Testis (tissue), 3 donors: ENCODE measurements around the gene ATP7B. TPM values are rescaled to one million over a fixed set of nuclear protein-coding genes. Genes with fewer than 3 reads are reported as not detected.

Experiments used
- DNase-seq: peaks from one replicate; pipeline ENCODE4 v3.0.0-alpha.2; 2019
- H3K27ac ChIP-seq, 2 donors: fragments of 200-600 bp; sonication (generic); one replicate each; pipeline ENCODE4 v1.5.1; 2019
- H3K27me3 ChIP-seq: fragments of 200-600 bp; sonication (generic); one replicate; pipeline ENCODE4 v1.5.1; 2019
- H3K36me3 ChIP-seq: fragments of 200-600 bp; sonication (generic); one replicate; pipeline ENCODE4 v1.5.1; 2017; ENCODE audit warnings: low read depth; ENCODE audit errors: missing control alignments
- H3K4me1 ChIP-seq: fragments of 200-600 bp; sonication (generic); one replicate; pipeline ENCODE4 v1.5.1; 2019
- H3K4me3 ChIP-seq, 2 donors: fragments of 200-600 bp; sonication (generic); one replicate each; pipeline ENCODE4 v1.5.1; 2017 to 2019
- H3K9me3 ChIP-seq: fragments of 200-600 bp; sonication (generic); one replicate; pipeline ENCODE4 v1.5.1; 2017
- POLR2A ChIP-seq: fragments of 450-650 bp; IDR thresholded peaks from one replicate; pipeline ENCODE4 v1.6.1; 2017; ENCODE audit warnings: antibody characterized with exemption, mild to moderate bottlenecking, moderate library complexity
- WGBS, 2 donors: methylation state at CpG; one replicate each; pipeline ENCODE4 v1.1.5; 2018; 5-methylcytosine and 5-hydroxymethylcytosine counted together
- intact Hi-C: fragments of 100-400 bp; cut with DNase I; formaldehyde crosslinking; loops from one replicate; pipeline ENCODE4 v1.15.1; 2023; ENCODE audit warnings: low total_unique reads
- polyA plus RNA-seq: library from polyadenylated mRNA; stranded (reverse); fragments of 350-450 nt; fragmentation: Illumina TruSeq; extraction: RNeasy Lipid Tissue Mini Kit (QIAGEN cat#74804); gene quantifications from one replicate; pipeline ENCODE4 v1.2.3, GENCODE V29; 2014; ENCODE audit warnings: low read depth, low replicate concordance; ENCODE audit not compliant: insufficient read depth
- total RNA-seq, 2 donors: library from RNA; depleted of rRNA; stranded (reverse); fragments of >200 nt; gene quantifications; one replicate each; pipeline ENCODE4 v1.2.3, GENCODE V29; 2016
- TF ChIP-seq, protein P1 (sequence below), 3 experiments: fragments of 450-650 bp in 2 of 3; fragments of 200-600 bp in 1 of 3; sonication (generic) in 1 of 3; IDR thresholded peaks; one replicate each; pipeline ENCODE4 v1.5.1; 2016 to 2019; ENCODE audit warnings: antibody characterized with exemption in 3 of 3, mild to moderate bottlenecking in 2 of 3, moderate library complexity in 1 of 3

Gene ATP7B
- total and polyA plus RNA-seq, 3 donors from 2014 or later: 18.7 to 47.9 (median 41.3) TPM

DNA sequence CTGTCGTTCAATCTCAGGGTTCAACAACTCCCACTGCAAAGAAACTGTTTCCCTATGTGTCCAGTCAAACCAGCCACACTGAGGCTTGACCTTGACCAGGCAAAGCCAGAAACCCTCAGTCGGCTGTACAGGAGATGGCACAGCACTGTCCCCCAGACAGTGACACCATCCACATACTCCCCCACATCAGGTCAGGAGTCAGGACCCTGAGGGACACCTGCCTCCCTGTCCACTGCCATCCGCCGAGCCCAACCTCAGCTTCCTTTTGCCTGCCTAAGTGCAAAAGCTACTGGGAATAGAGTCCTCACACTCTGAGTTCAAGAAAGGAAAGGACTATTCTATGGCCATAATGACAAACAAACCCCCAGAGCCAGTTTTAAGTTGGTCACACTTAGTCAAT is 66.8 kb downstream of the ATP7B start:
- Histone ChIP-seq H3K9me3 (no peaks in the 10 kb centered on the region), H3K4me1 (no peaks in the 10 kb centered on the region), H3K27me3 (no peaks in the 10 kb centered on the region), H3K36me3 (no peaks in the 10 kb centered on the region), H3K27ac (no peak overlapping the region), H3K4me3 (no peak overlapping the region)
- 77 to 85% methylated on average over 4 of the region's 4 CpGs for WGBS, 2 donors
- intact Hi-C loops: no loop called here
- TF ChIP-seq, protein P1, sequence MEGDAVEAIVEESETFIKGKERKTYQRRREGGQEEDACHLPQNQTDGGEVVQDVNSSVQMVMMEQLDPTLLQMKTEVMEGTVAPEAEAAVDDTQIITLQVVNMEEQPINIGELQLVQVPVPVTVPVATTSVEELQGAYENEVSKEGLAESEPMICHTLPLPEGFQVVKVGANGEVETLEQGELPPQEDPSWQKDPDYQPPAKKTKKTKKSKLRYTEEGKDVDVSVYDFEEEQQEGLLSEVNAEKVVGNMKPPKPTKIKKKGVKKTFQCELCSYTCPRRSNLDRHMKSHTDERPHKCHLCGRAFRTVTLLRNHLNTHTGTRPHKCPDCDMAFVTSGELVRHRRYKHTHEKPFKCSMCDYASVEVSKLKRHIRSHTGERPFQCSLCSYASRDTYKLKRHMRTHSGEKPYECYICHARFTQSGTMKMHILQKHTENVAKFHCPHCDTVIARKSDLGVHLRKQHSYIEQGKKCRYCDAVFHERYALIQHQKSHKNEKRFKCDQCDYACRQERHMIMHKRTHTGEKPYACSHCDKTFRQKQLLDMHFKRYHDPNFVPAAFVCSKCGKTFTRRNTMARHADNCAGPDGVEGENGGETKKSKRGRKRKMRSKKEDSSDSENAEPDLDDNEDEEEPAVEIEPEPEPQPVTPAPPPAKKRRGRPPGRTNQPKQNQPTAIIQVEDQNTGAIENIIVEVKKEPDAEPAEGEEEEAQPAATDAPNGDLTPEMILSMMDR (IDR thresholded peaks at IDR 0.05): no peak
- no peak for TF ChIP-seq POLR2A
- no peak for DNase-seq

DNA sequence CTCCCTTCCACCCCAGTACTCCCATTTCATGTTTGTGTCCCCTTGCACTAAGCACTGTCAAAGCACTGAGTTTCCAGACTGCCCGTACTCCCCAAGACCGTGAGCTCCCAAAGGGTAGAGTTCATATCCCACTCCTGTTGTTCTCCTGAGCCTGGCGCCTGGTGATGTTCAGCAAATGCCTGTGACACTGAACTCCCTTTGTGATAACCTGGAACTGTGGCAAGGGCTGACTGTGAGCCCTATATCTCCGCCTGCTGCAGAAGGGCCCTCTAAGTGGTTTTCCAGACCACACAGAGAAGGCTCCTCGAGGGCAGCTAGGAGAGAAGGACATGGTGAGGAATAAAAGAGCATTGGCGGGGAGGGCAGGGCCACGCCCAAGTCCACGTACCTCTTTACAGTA is 67.5 kb downstream of the ATP7B start:
- TF ChIP-seq, protein P1 (IDR thresholded peaks at IDR 0.05): no peak
- no peak for TF ChIP-seq POLR2A
- Histone ChIP-seq H3K4me1 (no peaks in the 10 kb centered on the region), H3K36me3 (no peaks in the 10 kb centered on the region), H3K9me3 (no peaks in the 10 kb centered on the region), H3K27ac (no peak overlapping the region), H3K4me3 (no peak overlapping the region), H3K27me3 (no peaks in the 10 kb centered on the region)
- no peak for DNase-seq
- intact Hi-C loops: no loop called here
- 82 to 97% methylated on average over 8 of the region's 8 CpGs for WGBS, 2 donors

- Histone ChIP-seq H3K36me3 (no peaks in the 10 kb centered on the region), H3K9me3 (no peaks in the 10 kb centered on the region), H3K4me1 (no peaks in the 10 kb centered on the region), H3K4me3 (no peak overlapping the region), H3K27ac (no peak overlapping the region), H3K27me3 (no peaks in the 10 kb centered on the region)
- TF ChIP-seq, protein P1 (IDR thresholded peaks at IDR 0.05): no peak
- no peak for TF ChIP-seq POLR2A
- WGBS, 2 donors: 88 to 93% methylated on average over 9 of the region's 9 CpGs
- no peak for DNase-seq
- intact Hi-C loops: no loop called here
Measured at GRCh38 chr13:51942189-51942588, 69.1 kb downstream of the ATP7B start.

GRCh38 chr13:51938454-51938853 is 72.8 kb downstream of the ATP7B start:
- WGBS, 2 donors: 72 to 82% methylated on average over 3 of the region's 3 CpGs
- TF ChIP-seq, protein P1 (IDR thresholded peaks at IDR 0.05): no peak
- no peak for TF ChIP-seq POLR2A
- Histone ChIP-seq H3K9me3 (no peaks in the 10 kb centered on the region), H3K36me3 (no peaks in the 10 kb centered on the region), H3K4me1 (no peaks in the 10 kb centered on the region), H3K27ac (no peak overlapping the region), H3K27me3 (no peaks in the 10 kb centered on the region), H3K4me3 (no peak overlapping the region)
- no peak for DNase-seq
- intact Hi-C loops: no loop called here
